ENCODE results near the gene PSMD8.

The PSMD8 gene

GRCh38 chr19:38385804-38386257, 11.5 kb downstream of the PSMD8 start:
- in situ Hi-C loops (cut with MboI; ENCODE audit: low sequenced_read_pairs) = no loop called here

- in situ Hi-C loops (cut with MboI; ENCODE audit: low sequenced_read_pairs) = no loop called here
Measured at GRCh38 chr19:38386300-38386970, 12.1 kb downstream of the PSMD8 start.

GRCh38 chr19:38386971-38387549, 12.7 kb downstream of the PSMD8 start:
- in situ Hi-C loops (cut with MboI; ENCODE audit: low sequenced_read_pairs) = no loop called here

GRCh38 chr19:38387550-38388348, 13.4 kb downstream of the PSMD8 start, which contains the start of gene GGN:
Gene GGN (minus strand): TSS chr19:38388034. CDS start chr19:38387261, 773 bp downstream.
- in situ Hi-C loops (cut with MboI; ENCODE audit: low sequenced_read_pairs) = no loop called here

GRCh38 chr19:38388349-38389100, 14.2 kb downstream of the PSMD8 start, which contains the start of gene SPRED3:
Gene SPRED3 (plus strand): TSS chr19:38388697. CDS start chr19:38390303, 1,606 bp downstream.
- in situ Hi-C loops (cut with MboI; ENCODE audit: low sequenced_read_pairs) = no loop called here

GRCh38 chr19:38389101-38389925, 14.9 kb downstream of the PSMD8 start:
- in situ Hi-C loops (cut with MboI; ENCODE audit: low sequenced_read_pairs) = no loop called here

- in situ Hi-C loops (cut with MboI; ENCODE audit: low sequenced_read_pairs) = loop anchor here (10.0 kb wide), 1 partner anchor 235 kb away; no protein-coding TSS in a partner anchor
Measured at GRCh38 chr19:38389957-38390924, 15.9 kb downstream of the PSMD8 start.

- in situ Hi-C loops (cut with MboI; ENCODE audit: low sequenced_read_pairs) = loop anchor here (10.0 kb wide), 1 partner anchor 233 kb away; no protein-coding TSS in a partner anchor
Measured at GRCh38 chr19:38391911-38392464, 17.6 kb downstream of the PSMD8 start.

GRCh38 chr19:38392707-38393308, 18.4 kb downstream of the PSMD8 start:
- in situ Hi-C loops (cut with MboI; ENCODE audit: low sequenced_read_pairs) = loop anchor here (10.0 kb wide), 1 partner anchor 232 kb away; no protein-coding TSS in a partner anchor

- in situ Hi-C loops (cut with MboI; ENCODE audit: low sequenced_read_pairs) = loop anchor here (10.0 kb wide), 1 partner anchor 230 kb away; no protein-coding TSS in a partner anchor
Measured at GRCh38 chr19:38394488-38394887, 20.1 kb downstream of the PSMD8 start.

- in situ Hi-C loops (cut with MboI; ENCODE audit: low sequenced_read_pairs) = loop anchor here (10.0 kb wide), 1 partner anchor 229 kb away; no protein-coding TSS in a partner anchor
Measured at GRCh38 chr19:38395381-38396114, 21.2 kb downstream of the PSMD8 start.

GRCh38 chr19:38399081-38399480, 24.7 kb downstream of the PSMD8 start:
- in situ Hi-C loops (cut with MboI; ENCODE audit: low sequenced_read_pairs) = loop anchor here (10.0 kb wide), 1 partner anchor 226 kb away; no protein-coding TSS in a partner anchor

- in situ Hi-C loops (cut with MboI; ENCODE audit: low sequenced_read_pairs) = loop anchor here (10.0 kb wide), 1 partner anchor 225 kb away; no protein-coding TSS in a partner anchor
Measured at GRCh38 chr19:38399537-38399936, 25.2 kb downstream of the PSMD8 start.

- in situ Hi-C loops (cut with MboI; ENCODE audit: low sequenced_read_pairs) = loop anchor here (25.0 kb wide), 1 partner anchor 512 kb away; the partner anchor contains the start of gene CCER2
Measured at GRCh38 chr19:38400361-38400760, 26.0 kb downstream of the PSMD8 start.

GRCh38 chr19:38401148-38401547, 26.8 kb downstream of the PSMD8 start:
- in situ Hi-C loops (cut with MboI; ENCODE audit: low sequenced_read_pairs) = loop anchor here (25.0 kb wide), 1 partner anchor 511 kb away; the partner anchor contains the start of gene CCER2

GRCh38 chr19:38402623-38402966, 28.2 kb downstream of the PSMD8 start:
- in situ Hi-C loops (cut with MboI; ENCODE audit: low sequenced_read_pairs) = loop anchor here (25.0 kb wide), 1 partner anchor 510 kb away; the partner anchor contains the start of gene CCER2
